GM21723 (cell line): ENCODE results near the gene CFAP91.

ENCODE experiments used
- ATAC-seq: cut with Tn5 transposase; IDR thresholded peaks from one replicate; pipeline ENCODE4 v1.9.1; 2021; ENCODE audit warnings: mild to moderate bottlenecking, moderate library complexity; ENCODE audit not compliant: unreplicated experiment

CFAP91 gene

DNA sequence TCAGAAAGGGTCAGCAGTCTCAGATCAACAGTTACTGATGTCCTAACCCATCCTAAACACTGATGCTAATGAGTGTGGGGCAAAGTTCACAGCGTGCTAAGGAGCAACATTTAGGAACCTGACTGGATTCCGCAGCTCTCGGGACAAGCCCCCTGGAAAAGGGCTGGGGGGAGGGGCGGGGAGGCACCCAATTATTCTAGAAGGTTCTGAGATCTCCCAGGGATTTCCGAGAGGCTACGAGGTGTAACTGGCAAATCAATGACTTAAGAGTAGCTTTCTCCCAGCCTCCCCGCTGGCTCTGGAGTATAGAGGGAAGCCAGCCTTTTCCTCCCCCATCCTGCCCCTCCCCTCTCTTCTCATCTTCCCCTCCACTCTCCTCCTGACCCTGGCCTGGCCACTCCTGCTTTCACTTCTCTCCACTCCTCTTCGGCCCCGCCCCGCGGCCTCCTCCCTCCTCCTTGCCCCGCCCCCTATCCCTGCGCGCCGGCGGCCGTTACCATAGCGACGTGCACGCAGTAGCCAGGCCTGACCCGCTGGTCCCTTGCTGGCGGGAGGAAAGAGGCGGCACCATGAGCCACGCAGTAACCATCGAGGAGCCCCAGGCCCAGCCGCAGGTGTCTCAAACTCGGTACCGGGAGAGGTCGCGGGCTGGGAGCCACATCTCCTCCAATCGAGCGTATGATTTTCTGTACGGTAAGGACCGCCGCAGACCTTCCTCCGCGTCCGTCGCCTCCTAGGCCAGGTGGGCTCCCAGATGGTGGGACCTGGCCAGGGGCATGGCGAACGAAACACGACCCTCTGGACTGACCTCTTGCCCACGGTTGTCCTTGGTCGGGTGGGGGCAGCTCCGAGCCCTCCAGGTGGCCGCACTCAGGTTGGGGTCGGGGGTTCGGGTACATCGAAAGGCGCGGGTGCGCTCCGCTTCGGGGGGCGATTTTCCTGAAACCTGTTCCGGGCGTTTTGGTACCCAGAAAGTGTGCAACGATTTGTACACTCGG is at the start of gene CFAP91:
CFAP91 (plus strand) TSS at position 493 of the 998 bp plus-strand sequence; CDS start at position 570, 77 bp downstream.
- peak; percentile 86 for ATAC-seq

DNA sequence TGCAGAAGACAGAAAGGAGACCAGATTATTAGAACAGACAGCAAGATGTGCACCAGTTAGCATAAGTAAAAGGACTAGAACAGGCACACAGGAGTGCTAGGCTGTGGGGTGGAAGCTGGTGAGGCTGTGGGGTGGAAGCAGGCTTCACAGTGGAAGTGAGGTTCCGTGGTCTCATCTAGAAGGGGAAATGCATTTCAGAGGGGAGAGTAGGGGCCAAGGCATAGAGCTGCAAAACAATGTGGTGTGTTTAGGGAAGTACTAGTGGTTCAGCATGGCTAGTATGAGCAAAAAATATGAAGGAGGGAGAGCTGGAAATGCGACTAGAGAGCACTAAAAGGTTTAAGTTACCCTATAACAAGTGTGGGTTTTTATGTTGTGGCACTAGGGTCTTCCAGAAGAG is 48.9 kb upstream of the CFAP91 start:
- ATAC-seq, result no peak

DNA sequence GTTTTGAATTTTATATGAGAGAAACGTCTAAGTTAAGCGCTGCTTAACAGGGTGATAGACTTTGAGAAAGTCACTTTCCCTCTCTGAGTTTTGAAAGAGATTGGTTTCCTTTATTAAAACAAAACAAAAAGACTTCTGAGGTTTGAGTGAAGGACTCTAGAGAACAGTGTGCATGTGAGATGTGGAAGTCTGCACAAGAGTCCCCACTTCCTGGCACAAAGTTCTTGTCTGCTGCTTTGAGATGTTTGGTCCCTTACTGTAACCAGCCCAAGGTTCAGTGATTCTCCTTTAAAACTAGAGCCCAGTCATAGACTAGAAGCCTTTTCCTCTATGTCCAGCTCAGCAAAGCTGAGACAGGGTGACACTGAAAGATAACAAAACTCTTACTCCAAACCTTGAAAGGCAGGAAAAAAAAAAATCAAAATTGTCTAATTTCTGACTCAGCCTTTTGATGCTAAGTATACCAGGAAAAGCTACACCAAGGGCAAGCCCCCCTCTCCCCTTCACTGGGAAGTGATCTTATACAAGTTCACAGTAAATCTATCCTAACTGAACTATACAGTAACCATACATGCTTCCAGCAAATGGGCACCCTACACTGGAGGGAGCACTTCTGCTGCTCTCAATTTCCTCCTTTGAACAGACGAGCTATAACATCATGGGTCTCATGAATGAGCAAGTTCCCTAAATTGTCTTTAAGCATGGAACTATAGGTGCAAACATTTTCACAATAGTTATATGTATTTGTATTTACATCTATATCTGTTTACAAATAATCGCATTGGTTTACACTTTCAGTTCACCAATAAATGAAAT is 44.7 kb upstream of the CFAP91 start:
- peak; percentile 65 for ATAC-seq

DNA sequence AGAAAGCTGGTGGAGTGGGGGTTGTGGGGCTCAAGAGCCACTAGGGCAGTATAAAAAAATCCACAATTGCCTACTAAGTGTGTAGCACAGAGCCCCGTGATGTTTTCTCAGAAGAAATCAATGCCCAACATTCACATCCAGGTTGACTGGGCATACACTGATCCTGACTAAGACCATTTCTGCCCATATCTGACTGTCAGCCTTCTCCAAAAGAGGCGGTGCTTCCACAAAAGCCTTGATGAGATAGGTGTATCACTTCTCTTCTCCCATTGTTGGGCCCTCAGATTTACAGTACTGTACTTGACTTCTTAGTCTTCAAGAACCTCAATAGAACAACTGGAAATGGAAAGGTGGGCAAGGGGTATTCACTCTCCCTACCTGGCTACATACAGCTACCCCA is 43.8 kb upstream of the CFAP91 start:
- ATAC-seq, result no peak

DNA sequence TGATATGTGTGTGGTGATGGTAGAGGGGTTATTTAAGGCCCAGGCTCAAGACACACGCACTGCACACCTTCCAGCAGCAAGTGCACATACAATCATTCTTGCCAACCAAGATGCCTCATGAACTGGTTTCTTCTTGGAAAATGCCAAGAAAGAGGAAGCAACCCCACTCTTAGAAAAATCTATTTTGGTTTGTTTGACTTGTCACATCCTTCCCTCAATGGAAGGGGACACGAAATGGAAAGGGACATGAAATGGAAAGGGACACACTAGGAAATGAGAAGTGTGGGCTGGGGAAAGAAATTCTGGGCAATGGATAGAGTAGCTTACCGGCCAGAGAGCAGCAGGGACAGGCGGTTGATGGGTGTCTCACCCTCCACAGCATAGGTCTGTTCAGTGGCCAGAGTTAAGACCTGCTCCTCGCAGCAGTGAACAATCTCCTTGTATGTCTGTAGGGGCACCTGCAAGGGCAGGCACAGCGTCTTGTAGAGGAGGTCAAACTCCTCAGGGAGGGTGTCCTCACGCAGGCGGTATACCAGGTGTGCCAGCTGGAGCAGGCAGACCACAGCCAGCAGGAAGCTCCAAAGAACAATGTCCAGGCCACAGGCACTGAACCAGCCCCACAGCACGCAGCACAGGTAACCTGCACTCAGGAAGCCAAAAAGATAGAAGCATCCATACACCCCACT is 43.1 kb upstream of the CFAP91 start:
- no peak for ATAC-seq

DNA sequence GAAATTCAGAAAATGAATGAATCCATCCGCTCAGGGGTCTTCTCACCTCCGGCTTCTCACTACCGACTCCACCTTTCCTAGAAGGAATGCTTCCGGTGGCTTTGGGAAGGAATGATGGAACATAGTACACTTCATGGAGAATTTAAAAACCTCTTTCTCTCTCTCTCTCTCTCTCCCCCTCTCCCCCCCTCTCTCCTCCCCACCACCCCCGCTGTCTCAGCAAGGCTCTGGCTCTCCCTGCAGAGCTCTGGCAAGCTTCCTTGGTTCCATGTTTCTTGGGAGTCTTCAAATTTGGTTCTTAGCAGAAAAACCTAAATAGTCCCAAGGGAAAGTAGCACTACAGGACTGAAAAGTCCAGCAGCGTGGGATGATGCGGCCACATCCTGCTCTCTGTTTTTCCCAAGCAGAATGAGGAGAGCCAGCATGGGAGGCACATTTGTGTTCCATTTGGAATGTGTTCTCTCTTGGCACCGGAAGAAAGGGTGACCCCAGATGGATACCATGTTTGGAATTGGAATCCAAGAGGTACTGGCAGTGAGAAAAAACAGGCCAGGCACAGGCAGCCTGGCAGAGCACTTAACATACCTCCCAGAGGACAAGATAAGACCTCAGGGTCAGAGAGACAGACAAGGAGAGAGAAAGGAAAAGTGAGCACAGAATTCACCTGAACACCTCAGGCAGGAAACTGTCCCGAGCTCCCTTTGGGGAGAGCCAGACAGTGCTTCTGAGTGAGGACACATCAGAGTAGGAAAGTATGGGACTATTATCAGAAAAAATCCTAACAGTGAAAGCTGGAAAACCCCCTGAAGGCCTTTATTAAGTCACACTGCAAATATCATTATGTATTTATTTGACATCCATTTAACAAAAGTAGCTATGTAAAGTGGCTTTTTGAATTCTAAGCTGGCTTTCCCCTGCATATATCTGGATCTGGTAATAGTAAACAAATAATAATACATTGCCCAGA is 42.1 kb upstream of the CFAP91 start, which contains the start of gene POPDC2:
POPDC2 (minus strand) TSS at position 116 of the 967 bp plus-strand sequence. CDS start 166 bp downstream, outside the sequence.
- ATAC-seq, result no peak

DNA sequence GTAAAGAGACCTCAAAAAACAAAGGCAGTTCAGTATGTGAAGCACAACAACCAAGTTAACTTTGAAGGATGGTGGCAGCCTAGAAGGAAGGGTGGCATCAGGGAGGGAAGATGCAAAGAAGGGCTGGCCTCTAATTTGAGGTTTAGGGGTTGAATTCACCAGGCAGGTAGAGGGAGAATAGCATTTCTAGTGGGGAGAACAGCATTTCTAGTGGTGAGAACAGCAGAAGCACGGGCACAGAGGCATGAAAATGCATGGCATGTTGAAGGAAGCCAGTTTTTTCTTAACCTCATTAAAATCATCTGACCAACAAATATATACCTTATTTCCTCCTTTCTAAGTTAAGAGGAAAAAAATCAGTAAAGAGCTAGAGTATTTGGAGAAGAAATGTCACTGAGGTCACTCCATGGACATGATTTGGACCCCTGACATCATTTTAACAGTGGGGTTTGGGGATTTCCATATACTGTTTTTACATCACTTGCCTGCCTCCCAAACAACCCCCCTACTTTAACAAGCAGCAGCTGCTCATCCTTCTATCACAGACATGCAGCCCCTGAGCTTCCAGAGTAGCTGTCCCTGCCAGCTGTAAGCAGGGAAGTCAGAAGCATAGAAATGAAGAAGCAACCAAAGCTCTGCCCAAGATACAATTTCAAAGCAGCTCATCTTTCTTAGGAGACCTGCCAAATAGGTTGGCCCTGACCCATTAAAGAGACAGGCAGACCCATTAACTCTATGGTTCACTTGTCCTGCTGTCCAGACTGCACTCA is 40.0 kb upstream of the CFAP91 start:
- no peak for ATAC-seq

DNA sequence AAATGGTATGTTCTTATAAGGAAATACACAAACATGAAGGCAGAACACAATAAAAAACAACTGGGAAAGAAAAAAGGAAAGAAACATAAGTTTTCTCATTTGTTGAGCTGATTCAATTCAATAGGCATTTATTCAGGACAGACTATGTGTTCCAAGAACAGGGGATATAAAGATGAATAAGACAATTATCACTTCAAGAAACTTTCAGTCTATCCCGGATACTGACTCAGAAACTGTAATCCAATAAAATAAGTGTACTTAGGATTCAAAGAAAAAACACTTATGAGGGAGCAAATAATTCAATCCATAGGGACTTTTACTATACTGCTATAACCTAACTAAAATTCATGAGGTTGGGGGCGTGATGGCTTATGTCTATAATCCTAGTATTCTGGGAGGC is 38.9 kb upstream of the CFAP91 start:
- no peak for ATAC-seq

DNA sequence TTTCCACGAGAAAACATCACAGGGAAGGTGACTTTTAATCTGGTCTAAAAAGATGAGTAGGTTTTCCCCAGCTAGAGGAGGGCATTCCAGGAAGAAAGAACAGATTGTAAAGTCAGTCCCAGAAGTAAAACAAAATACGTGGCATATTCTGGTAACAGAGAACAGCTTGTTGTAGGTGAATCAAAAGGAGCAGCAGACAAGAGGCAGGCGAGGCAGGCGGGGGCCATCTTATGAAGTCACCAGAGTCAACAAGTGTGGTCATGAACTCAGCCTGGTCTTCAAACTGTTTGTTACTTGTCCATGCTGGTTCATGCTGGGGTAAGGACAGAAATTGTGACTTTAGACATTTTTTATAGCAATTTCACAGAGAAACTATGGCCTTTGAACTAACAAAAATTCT is 38.5 kb upstream of the CFAP91 start:
- no peak for ATAC-seq

DNA sequence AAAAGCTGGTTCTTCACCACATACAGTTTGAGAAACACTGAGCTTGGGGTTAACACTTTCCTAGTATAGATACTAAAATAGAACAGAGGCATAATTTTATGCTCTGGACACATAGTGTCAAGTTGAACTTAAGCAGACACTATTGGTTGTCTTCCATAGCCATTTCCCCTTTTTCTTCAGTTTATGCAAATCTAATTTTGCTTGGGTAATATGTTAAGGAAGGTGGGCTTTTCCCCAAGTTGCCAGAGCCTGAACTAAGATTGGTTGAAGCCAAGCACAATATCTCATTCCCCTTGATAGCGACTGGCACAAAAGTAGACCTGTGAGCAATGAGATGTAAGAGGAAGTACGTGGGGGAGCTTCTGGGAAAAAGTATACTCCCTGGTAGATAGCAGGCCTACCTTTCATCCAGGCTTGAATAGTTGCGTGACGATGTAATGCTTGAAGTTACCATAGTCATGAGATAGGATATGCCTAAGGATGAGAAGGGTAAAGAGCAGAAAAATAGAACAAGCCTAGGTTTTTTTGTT is 37.9 kb upstream of the CFAP91 start:
- ATAC-seq, result no peak

DNA sequence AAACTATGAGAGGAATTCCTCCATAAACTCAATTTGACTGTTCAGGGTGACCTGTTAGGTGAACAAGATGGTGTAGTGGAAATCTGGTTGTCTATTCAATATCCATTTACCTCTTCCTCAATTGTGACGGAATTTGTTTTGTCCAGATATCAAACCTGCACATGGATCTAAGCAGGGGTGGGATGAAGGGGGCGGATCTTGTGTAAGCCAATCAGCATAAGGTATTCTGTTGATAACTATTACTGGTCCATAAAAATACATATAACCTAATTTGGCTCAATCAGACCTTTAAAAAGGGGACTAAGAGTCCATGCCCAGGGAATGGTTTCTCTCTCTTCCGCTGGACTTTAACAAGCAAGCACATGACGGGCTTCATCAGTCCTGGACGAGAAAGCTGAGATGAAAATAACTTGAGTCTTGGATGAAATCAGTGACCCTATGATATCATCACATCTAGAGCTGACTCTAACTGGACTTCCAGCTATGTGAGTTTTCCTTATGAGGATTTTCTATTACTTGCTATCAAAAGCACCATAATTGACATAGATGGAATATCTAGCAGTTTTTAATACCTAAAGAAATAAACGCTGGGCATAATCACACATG is 36.8 kb upstream of the CFAP91 start:
- ATAC-seq, result no peak

DNA sequence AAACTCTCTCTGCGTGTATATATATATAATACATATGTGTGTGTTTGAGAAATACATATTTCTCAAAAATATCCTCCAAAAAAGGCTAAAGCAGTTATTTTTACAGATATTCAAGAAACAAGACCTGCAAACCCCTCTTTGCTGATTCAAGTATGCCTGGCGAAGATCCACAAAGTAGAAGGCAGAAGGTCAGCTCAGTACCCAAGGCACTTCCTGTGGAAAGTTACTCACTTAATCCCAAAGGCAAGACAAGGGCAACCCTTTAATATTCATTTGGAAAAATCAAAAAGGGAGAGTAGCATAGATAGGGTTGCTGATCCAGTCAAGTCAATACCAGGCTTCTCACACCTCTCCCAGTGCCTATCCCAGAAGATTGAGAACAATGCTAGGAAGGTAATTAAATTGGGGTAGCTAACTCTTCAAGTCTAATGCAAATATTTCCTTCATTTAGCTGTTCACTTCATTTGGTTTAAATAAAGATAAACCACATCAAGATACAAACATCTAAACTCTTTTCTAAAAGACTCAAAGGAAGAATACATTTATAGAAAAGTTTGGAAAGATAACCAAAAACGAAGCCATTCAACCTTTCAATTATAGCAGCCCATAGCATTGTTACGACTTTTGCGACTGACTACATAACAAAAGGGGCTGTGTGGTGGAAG is 32.8 kb upstream of the CFAP91 start:
- no peak for ATAC-seq

DNA sequence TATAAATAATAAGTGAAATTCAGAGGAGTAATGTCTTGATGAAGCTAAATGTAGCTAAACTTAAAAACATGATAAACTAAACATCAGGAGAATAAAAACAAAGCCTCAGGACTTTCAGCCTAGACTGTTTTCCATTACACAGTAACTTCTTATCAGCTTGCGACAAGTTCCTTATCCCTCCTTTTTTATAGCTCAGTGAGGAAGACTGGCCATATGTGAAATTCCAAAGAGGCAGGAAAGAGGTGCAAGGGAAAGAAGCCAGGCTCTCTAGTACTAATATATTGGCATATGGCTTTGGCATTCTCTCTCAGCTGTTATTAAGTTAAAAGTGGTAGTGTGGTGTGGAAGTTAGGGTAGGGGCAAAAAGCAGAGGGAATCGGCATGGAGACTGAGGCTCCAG is 30.0 kb upstream of the CFAP91 start:
- no peak for ATAC-seq

DNA sequence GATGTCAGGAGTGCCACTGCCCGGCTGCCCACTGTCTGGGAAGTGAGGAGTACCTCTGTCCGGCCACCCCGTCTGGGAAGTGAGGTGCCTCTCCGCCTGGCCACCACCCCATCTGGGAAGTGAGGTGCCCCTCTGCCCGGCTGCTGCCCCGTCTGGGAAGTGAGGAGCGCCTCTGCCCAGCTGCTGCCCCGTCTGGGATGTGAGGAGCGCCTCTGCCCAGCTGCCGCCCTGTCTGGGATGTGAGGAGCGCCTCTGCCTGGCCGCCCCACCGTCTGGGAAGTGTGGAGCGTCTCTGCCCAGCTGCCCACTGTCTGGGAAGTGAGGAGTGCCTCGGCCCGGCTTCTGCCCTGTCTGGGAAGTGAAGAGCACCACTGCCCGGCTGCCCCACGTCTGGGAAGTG is 28.9 kb upstream of the CFAP91 start:
- no peak for ATAC-seq

DNA sequence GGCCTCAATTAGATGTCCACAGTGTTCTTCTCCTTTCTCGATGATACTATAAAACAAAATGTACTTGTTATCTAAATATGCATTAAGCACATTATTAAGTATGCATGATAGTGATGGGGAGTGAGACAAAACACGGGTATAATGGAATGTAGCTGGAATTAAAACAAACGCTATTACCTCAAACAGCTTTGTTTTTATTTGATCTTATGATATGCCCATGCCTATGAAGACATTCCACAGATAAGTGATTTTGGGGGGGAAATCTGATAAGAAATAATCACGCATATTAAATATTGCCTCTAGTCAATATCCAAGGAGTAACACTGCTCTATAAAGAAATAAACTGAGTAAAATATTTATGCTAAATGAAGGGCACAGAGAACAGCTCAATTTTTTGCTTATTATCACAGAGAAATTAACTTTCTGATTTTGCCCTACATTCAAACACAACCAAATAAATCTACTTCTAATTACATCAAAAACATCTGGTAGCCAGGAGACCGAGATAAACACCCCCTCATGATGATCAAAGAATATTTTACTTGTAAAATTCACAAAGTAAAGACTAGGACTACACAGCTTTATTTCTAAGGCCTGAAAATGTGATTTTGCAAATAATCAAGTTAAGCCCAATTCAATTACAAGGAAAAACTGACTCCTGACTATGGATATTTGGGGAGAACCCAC is 27.5 kb upstream of the CFAP91 start:
- ATAC-seq, result no peak

DNA sequence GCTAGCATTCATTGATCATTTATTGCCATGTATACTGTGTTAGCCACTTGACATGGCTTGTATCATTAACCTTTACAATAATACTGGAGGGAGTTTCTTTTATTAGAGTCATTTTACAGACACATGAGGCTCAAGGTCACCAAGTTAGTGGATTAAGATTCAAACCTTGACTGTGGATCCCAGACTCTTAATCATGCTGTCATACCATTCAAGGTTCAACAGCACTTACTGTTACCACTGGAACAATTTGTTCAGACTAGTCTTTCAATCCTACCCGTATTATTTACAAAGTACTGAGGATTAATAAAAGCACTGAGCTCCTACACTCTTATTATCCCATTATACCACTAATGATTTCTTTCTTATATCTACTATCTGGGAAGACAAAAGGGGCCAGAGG is 26.8 kb upstream of the CFAP91 start:
- ATAC-seq, result no peak
